ENCODE measurements around the gene SCAPER.

- no peak for TF ChIP-seq CTCF (IDR thresholded peaks at IDR 0.05)
- TF ChIP-seq POLR2A (IDR thresholded peaks at IDR 0.05; ENCODE audit: low read depth) = no peak
- no peak for TF ChIP-seq EP300 (IDR thresholded peaks at IDR 0.05)
- no peak for TF ChIP-seq POLR2AphosphoS5 (IDR thresholded peaks at IDR 0.05)
Measured at GRCh38 chr15:76711351-76711827, 193.8 kb downstream of the SCAPER start.

All from esophagus muscularis mucosa (tissue), 4 donors.